ENCODE data around the gene CTTNBP2NL. TPM values are rescaled to one million over a fixed set of nuclear protein-coding genes. Genes with fewer than 3 reads are reported as not detected.

CTTNBP2NL gene
- total RNA-seq, 1 donor from 2014 or later, result 63.4 TPM

DNA sequence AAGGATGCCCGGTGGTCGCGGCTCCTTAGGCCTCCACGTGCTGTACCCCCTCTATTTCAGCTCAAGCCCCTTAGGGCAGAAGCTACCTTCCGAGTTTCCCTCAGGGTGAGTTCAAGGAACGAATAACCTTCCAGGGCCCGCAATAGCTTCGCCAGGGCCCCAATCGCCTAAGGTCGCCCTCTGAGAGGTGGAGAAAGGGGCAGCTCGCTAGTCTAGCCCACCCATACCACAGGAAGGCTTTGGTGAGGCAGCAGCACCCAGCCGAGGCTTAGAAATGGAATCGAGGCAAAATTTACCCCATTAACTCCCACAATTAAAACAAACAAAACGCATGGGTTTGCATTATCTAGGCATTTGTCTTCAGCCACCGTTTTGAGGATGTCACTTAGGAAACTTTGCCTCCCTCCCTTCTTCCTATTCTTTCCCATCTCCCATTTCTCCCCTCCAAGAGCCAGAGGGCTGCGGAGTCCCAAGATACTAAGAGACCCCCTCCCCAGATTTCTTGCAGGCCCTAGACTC, 113.7 kb downstream of the CTTNBP2NL start:
- DNase-seq (ENCODE audit: low spot score), result no peak
- intact Hi-C loops (cut with DNase I), result loop anchor here (10.0 kb wide), 1 partner anchor 205 kb away; the partner anchor contains the start of gene PPM1J
- ATAC-seq, result no peak

DNA sequence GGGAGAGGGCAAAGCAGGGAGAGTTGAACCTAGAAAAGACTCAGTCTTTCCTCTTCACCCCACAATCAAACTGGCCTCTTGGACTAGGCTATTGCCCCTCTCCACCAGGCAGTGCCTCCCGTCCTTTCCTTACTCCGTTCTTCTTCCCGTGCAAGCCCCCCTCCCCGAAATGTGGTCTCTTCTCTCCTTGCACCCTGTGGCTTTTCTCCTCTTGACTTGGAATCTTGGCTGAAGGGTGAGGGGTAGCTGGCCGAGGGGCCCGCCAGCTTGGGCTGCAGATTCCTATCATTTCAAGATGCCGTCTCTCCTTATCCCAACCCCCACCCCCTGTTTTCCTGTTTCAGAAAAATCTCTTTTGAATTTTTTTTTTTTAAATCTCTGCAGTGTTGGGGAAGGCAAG, 114.3 kb downstream of the CTTNBP2NL start:
- ATAC-seq (no peak), DNase-seq (ENCODE audit: low spot score) (no peak)
- intact Hi-C loops (cut with DNase I), result no loop called here

Small RNAs within 50 kb of the gene (microRNA-seq; reads per million reads assigned to microRNA genes)
- not detected for gene MIR4256

Other genes starting within 250 kb of the CTTNBP2NL start
- gene WNT2B, start 112.8 kb downstream of the CTTNBP2NL start, total RNA-seq, result 10.9 TPM
- gene ST7L, start 222.9 kb downstream of the CTTNBP2NL start, total RNA-seq, result 29.7 TPM
- 108 TPM for gene CAPZA1, start 223.6 kb downstream of the CTTNBP2NL start, total RNA-seq

Measured in sciatic nerve (tissue), 2 donors.